Measurements from ENCODE around the gene ABHD12B.

DNA sequence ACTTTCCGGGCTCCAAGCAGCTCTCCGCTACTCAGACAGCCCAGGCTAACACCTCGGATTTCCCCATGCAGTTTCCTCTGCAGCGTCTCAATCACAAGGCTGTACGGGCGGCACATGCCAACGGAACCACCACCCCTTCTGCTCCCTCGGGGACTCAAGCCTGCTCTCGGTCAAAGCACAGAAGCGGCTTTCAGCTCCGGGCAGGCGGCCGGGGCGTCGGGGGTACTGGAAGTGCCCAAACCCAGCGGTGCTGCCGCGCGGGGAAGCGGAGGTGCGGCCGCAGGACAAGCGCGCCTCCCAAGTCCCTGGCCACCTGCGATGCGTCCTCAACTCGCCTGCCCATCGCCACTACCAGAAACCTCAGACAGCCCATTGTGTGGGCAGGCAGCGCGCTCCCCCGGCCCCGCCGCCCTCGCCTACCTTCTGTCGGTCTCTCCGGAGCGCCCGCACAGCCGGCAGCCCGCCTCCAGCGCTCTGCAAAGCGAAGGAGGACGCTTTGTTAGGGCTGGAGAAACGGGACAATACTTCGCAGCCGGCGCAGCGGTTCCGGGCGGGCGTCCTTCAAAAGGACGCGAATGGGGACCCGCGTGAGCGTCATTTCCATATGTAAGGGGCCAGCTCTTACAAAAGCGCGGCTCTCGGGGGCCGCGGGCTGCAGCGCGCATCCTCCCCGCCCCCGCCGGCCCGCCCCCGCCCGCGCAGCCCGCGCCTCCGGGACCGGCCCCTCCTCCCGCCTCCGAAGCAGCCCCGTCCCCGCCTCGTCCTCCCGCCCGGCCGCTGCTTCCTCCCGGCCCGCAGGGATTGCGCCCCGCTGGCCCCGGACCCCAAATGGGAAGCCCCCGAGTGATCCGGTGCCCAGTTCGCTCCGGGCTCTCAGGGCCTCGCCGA is 41.6 kb upstream of the ABHD12B start:
- TF ChIP-seq, protein P1, sequence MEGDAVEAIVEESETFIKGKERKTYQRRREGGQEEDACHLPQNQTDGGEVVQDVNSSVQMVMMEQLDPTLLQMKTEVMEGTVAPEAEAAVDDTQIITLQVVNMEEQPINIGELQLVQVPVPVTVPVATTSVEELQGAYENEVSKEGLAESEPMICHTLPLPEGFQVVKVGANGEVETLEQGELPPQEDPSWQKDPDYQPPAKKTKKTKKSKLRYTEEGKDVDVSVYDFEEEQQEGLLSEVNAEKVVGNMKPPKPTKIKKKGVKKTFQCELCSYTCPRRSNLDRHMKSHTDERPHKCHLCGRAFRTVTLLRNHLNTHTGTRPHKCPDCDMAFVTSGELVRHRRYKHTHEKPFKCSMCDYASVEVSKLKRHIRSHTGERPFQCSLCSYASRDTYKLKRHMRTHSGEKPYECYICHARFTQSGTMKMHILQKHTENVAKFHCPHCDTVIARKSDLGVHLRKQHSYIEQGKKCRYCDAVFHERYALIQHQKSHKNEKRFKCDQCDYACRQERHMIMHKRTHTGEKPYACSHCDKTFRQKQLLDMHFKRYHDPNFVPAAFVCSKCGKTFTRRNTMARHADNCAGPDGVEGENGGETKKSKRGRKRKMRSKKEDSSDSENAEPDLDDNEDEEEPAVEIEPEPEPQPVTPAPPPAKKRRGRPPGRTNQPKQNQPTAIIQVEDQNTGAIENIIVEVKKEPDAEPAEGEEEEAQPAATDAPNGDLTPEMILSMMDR (IDR thresholded peaks at IDR 0.05; ENCODE audit: insufficient read depth, low read length): no peak
- TF ChIP-seq, protein P2, sequence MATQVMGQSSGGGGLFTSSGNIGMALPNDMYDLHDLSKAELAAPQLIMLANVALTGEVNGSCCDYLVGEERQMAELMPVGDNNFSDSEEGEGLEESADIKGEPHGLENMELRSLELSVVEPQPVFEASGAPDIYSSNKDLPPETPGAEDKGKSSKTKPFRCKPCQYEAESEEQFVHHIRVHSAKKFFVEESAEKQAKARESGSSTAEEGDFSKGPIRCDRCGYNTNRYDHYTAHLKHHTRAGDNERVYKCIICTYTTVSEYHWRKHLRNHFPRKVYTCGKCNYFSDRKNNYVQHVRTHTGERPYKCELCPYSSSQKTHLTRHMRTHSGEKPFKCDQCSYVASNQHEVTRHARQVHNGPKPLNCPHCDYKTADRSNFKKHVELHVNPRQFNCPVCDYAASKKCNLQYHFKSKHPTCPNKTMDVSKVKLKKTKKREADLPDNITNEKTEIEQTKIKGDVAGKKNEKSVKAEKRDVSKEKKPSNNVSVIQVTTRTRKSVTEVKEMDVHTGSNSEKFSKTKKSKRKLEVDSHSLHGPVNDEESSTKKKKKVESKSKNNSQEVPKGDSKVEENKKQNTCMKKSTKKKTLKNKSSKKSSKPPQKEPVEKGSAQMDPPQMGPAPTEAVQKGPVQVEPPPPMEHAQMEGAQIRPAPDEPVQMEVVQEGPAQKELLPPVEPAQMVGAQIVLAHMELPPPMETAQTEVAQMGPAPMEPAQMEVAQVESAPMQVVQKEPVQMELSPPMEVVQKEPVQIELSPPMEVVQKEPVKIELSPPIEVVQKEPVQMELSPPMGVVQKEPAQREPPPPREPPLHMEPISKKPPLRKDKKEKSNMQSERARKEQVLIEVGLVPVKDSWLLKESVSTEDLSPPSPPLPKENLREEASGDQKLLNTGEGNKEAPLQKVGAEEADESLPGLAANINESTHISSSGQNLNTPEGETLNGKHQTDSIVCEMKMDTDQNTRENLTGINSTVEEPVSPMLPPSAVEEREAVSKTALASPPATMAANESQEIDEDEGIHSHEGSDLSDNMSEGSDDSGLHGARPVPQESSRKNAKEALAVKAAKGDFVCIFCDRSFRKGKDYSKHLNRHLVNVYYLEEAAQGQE (IDR thresholded peaks at IDR 0.05; ENCODE audit: insufficient replicate concordance, low read depth): peak; percentile 38
- no peak for TF ChIP-seq POLR2AphosphoS5 (IDR thresholded peaks at IDR 0.05; ENCODE audit: low read depth)
- TF ChIP-seq GABPA (IDR thresholded peaks at IDR 0.05; ENCODE audit: low read depth): no peak
- TF ChIP-seq SPI1 (IDR thresholded peaks at IDR 0.05; ENCODE audit: borderline replicate concordance, low read depth): no peak; the same call in 1 of the 2 replicates

All from HL-60 (cell line).